Caco-2 (cell line): ENCODE results near the gene LBHD1. TPM values are rescaled to one million over a fixed set of nuclear protein-coding genes. Genes with fewer than 3 reads are reported as not detected.

Experiments
- BruUV-seq: library from RNA; stranded (reverse); fragments of 400-500 nt; replicated peaks from 2 replicates; lab custom pipeline; 2021; lab: Mats Ljungman, UMichigan
- CTCF ChIA-PET: fragments of 300-600 bp; sonication (Branson Sonifier 250); formaldehyde crosslinking; loops from one replicate; lab custom pipeline; 2022; ENCODE audit warnings: antibody characterized with exemption; lab: Charles Lee
- POLR2A ChIA-PET: fragments of 300-600 bp; sonication (Branson Sonifier 250); formaldehyde crosslinking; loops from one replicate; lab custom pipeline; 2022; ENCODE audit warnings: antibody characterized with exemption; lab: Charles Lee
- DNase-seq, 2 experiments: peaks; one replicate each; pipeline versions ENCODE4 v3.0.0 to v3.0.0-alpha.2; 2020 to 2022
- H3K27me3 ChIP-seq: replicated peaks from 2 replicates; pipeline ENCODE4 v1.6.0; 2011; ENCODE audit warnings: low read length; ENCODE audit not compliant: control insufficient read depth, insufficient read depth
- H3K36me3 ChIP-seq: 2 replicates; pipeline ENCODE4 v1.5.1; 2011; ENCODE audit warnings: low read length; ENCODE audit not compliant: control insufficient read depth, insufficient read depth
- H3K4me1 ChIP-seq: fragments of 250-450 bp; sonication (Bioruptor Pico); 2 replicates; pipeline ENCODE4 v1.5.1; 2020; ENCODE audit warnings: mild to moderate bottlenecking
- H3K4me3 ChIP-seq: 2 replicates; pipeline ENCODE4 v1.5.1; 2011; ENCODE audit warnings: low read depth, mild to moderate bottlenecking, control low read depth, low read length
- H3K9me3 ChIP-seq: fragments of 250-450 bp; sonication (Bioruptor Pico); 2 replicates; pipeline ENCODE4 v1.5.1; 2020; ENCODE audit warnings: mild to moderate bottlenecking, moderate library complexity
- H3K27ac Mint-ChIP-seq: one replicate; pipeline ENCODE4 v1.8.0; 2022; ENCODE audit warnings: mixed read lengths; ENCODE audit not compliant: unreplicated experiment
- H3K27me3 Mint-ChIP-seq: one replicate; pipeline ENCODE4 v1.8.0; 2022; ENCODE audit warnings: mixed read lengths; ENCODE audit not compliant: insufficient read depth, unreplicated experiment
- H3K36me3 Mint-ChIP-seq: one replicate; pipeline ENCODE4 v1.8.0; 2022; ENCODE audit warnings: mild to moderate bottlenecking, mixed read lengths; ENCODE audit not compliant: insufficient read depth, unreplicated experiment
- H3K4me1 Mint-ChIP-seq: one replicate; pipeline ENCODE4 v1.8.0; 2022; ENCODE audit warnings: low read depth, mixed read lengths; ENCODE audit not compliant: unreplicated experiment
- H3K4me3 Mint-ChIP-seq: one replicate; pipeline ENCODE4 v1.8.0; 2022; ENCODE audit warnings: mild to moderate bottlenecking, moderate library complexity, mixed read lengths; ENCODE audit not compliant: unreplicated experiment
- H3K9me3 Mint-ChIP-seq: one replicate; pipeline ENCODE4 v1.8.0; 2022; ENCODE audit warnings: mixed read lengths; ENCODE audit not compliant: unreplicated experiment
- intact Hi-C: fragments of 100-400 bp; cut with micrococcal nuclease; formaldehyde crosslinking; loops from one replicate; pipeline ENCODE4 v1.10.0; 2022; ENCODE audit not compliant: unreplicated experiment
- total RNA-seq: library from RNA; stranded (reverse); gene quantifications from 2 replicates; pipeline ENCODE4 v1.2.3, GENCODE V29; 2022
- TF ChIP-seq, protein P1 (sequence below), 2 experiments: fragments of 200-600 bp in 1 of 2; IDR thresholded peaks; 1 replicate in 1 of 2; 2 replicates in 1 of 2; pipeline versions ENCODE4 v1.5.1 to v1.8.0; 2011 to 2022; ENCODE audit warnings: antibody characterized with exemption in 1 of 2, control low read depth in 1 of 2, inconsistent platforms in 1 of 2, low read depth in 1 of 2, low read length in 1 of 2, mild to moderate bottlenecking in 1 of 2, moderate library complexity in 1 of 2; ENCODE audit not compliant: insufficient read depth in 1 of 2, severe bottlenecking in 1 of 2, unreplicated experiment in 1 of 2

The LBHD1 gene
- total RNA-seq, 1 experiment from 2014 or later, result 11.9 TPM

DNA sequence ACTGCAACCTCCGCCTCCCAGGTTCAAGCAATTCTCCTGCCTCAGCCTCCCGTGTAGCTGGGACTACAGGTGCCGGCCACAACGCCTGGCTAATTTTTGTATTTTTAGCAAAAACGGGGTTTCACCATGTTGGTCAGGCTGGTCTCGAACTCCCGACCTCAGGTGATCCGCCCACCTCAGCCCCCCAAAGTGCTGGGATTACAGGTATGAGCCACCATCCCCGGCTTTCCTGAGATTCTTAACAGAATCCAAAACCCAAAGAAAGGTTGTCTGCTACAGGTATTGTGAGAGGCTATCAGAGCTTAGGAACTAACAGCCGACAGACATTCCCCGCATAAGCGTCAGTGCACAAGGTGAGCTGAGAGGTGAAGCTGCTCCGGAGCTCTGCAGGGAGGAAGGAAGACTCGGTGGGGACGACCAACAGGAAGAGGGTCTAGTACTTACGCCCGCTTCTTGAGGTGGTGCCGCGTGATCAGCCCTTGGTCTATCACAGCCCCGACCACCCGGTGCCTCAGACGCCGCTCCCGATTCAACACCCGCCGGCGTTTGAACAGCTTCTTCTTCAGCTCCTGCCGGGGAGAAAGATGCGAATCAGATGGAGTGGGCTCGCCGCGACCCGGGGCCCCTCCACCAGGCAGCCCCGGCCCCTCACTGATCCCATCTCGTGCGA lies 7.5 kb downstream of the LBHD1 start:
- ChIA-PET CTCF (interaction anchor here (0.8 to 2.1 kb wide), 11 partner anchors 11 to 122 kb away, joined by 3 to 12 read pairs (median 5); partner anchors contain the start of genes B3GAT3, EEF1G, INTS5 and TAF6L), POLR2A (interaction anchor here (0.6 to 2.1 kb wide), 32 partner anchors 8 to 238 kb away, joined by 3 to 56 read pairs (median 6); partner anchors contain the start of genes B3GAT3, EEF1G, GANAB and HNRNPUL2)
- H3K4me1 ChIP-seq, result peaks cover 9% of the 10 kb centered on the region
- H3K27me3 ChIP-seq, result no peaks in the 10 kb centered on the region
- peaks cover 78% of the 10 kb centered on the region for H3K36me3 Mint-ChIP-seq
- H3K4me3 ChIP-seq, result peak overlapping the region; percentile 50
- TSS peak; percentile 53 for BruUV-seq
- H3K4me1 Mint-ChIP-seq, result peaks cover 4% of the 10 kb centered on the region
- TF ChIP-seq, protein P1, sequence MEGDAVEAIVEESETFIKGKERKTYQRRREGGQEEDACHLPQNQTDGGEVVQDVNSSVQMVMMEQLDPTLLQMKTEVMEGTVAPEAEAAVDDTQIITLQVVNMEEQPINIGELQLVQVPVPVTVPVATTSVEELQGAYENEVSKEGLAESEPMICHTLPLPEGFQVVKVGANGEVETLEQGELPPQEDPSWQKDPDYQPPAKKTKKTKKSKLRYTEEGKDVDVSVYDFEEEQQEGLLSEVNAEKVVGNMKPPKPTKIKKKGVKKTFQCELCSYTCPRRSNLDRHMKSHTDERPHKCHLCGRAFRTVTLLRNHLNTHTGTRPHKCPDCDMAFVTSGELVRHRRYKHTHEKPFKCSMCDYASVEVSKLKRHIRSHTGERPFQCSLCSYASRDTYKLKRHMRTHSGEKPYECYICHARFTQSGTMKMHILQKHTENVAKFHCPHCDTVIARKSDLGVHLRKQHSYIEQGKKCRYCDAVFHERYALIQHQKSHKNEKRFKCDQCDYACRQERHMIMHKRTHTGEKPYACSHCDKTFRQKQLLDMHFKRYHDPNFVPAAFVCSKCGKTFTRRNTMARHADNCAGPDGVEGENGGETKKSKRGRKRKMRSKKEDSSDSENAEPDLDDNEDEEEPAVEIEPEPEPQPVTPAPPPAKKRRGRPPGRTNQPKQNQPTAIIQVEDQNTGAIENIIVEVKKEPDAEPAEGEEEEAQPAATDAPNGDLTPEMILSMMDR (IDR thresholded peaks at IDR 0.05; ENCODE audit: insufficient read depth in 1 of 2, low read depth in 1 of 2, low read length in 1 of 2, severe bottlenecking in 1 of 2, unreplicated experiment in 1 of 2), result no peak
- no peaks in the 10 kb centered on the region for H3K27me3 Mint-ChIP-seq
- H3K36me3 ChIP-seq, result peaks cover 7% of the 10 kb centered on the region
- H3K9me3 ChIP-seq, result no peaks in the 10 kb centered on the region
- H3K9me3 Mint-ChIP-seq, result no peaks in the 10 kb centered on the region
- peak overlapping the region; percentile 99 for H3K4me3 Mint-ChIP-seq
- intact Hi-C loops, result loop anchor here (1.0 to 2.0 kb wide), 3 partner anchors 11 to 42 kb away; partner anchors contain the start of genes GANAB and INTS5
- DNase-seq, result peak; percentile 71 to 75
- H3K27ac Mint-ChIP-seq, result peak overlapping the region; percentile 97

DNA sequence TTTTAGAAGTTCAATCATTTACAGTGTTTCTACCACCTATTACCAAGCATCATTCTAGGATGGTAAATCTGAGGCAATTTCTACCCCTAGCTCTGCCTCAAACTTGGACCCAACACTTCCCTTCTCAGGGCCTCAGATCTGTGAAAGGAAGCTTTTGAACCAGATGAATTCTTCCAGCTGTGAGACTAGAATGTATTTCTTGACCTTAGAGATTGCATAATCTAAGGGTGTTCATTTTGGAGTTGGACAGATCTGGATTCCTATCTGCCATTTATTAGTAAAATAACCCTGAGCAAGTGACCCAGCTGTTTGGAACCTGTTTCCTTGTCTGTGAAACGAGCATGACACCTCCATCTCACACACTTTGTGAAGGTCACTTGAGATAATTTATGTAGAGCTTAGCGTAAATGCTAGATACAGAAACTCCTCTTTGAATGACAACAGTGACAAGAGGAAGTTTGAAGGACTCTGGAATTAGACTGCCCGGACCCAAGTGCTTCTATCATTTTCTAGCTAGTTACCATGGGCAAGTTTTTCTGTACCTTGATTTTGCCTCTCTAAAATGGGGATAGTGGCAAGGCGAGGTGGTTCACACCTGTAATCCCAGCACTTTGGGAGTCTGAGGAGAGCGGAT lies 15.2 kb downstream of the LBHD1 start:
- H3K36me3 Mint-ChIP-seq, result peaks cover 35% of the 10 kb centered on the region
- peaks cover 7% of the 10 kb centered on the region for H3K4me1 Mint-ChIP-seq
- H3K4me3 Mint-ChIP-seq, result no peak overlapping the region
- no TSS peak for BruUV-seq
- H3K27ac Mint-ChIP-seq, result no peak overlapping the region
- ChIA-PET POLR2A (interaction anchor here (0.5 to 2.8 kb wide), 5 partner anchors 8 to 162 kb away, joined by 3 to 33 read pairs (median 5); partner anchors contain the start of genes C11orf98, CSKMT, LBHD1 and TUT1), CTCF (interaction anchor here (0.6 kb wide), 1 partner anchor 446 kb away, joined by 3 read pairs; no protein-coding TSS in a partner anchor)
- no peaks in the 10 kb centered on the region for H3K36me3 ChIP-seq
- H3K27me3 ChIP-seq, result no peaks in the 10 kb centered on the region
- no peaks in the 10 kb centered on the region for H3K9me3 Mint-ChIP-seq
- no peak overlapping the region for H3K4me3 ChIP-seq
- no peaks in the 10 kb centered on the region for H3K9me3 ChIP-seq
- intact Hi-C loops, result no loop called here
- H3K27me3 Mint-ChIP-seq, result no peaks in the 10 kb centered on the region
- TF ChIP-seq, protein P1 (IDR thresholded peaks at IDR 0.05; ENCODE audit: insufficient read depth in 1 of 2, low read depth in 1 of 2, low read length in 1 of 2, severe bottlenecking in 1 of 2, unreplicated experiment in 1 of 2), result no peak
- no peak for DNase-seq
- H3K4me1 ChIP-seq, result 0 out of 2 replicates have a peak, but pooled peaks cover 4% of the 10 kb centered on the region

- no peaks in the 10 kb centered on the region for H3K27me3 Mint-ChIP-seq
- H3K36me3 ChIP-seq, result peaks cover under 1% of the 10 kb centered on the region; the same call in 1 of the 2 replicates
- peaks cover 7% of the 10 kb centered on the region for H3K4me1 Mint-ChIP-seq
- H3K9me3 ChIP-seq, result no peaks in the 10 kb centered on the region
- H3K27me3 ChIP-seq, result no peaks in the 10 kb centered on the region
- H3K4me3 Mint-ChIP-seq, result peak overlapping the region; percentile 54
- BruUV-seq, result no TSS peak
- no peak overlapping the region for H3K27ac Mint-ChIP-seq
- intact Hi-C loops, result no loop called here
- TF ChIP-seq, protein P1 (IDR thresholded peaks at IDR 0.05; ENCODE audit: insufficient read depth in 1 of 2, low read depth in 1 of 2, low read length in 1 of 2, severe bottlenecking in 1 of 2, unreplicated experiment in 1 of 2), result no peak
- no peak overlapping the region for H3K4me3 ChIP-seq
- no peak for DNase-seq
- H3K36me3 Mint-ChIP-seq, result peaks cover 38% of the 10 kb centered on the region
- peaks cover 8% of the 10 kb centered on the region; the same call in 1 of the 2 replicates for H3K4me1 ChIP-seq
- POLR2A ChIA-PET, result no interaction called here
- CTCF ChIA-PET, result no interaction called here
- no peaks in the 10 kb centered on the region for H3K9me3 Mint-ChIP-seq
These were observed 17.8 kb downstream of the LBHD1 start for GRCh38 chr11:62654297-62654696.
